T-helper 17 cell (primary cell): ENCODE data around the gene MAP1LC3B2. TPM values are rescaled to one million over a fixed set of nuclear protein-coding genes. Genes with fewer than 3 reads are reported as not detected.

Experiments
- ATAC-seq: fragments of 150-1000 bp; cut with Tn5 transposase; 2 replicates; pipeline ENCODE4 v1.10.0; 2021; ENCODE audit warnings: mild to moderate bottlenecking, moderate library complexity
- DNase-seq, 3 donors: peaks; one replicate each; pipeline versions ENCODE4 v3.0.0 to v3.0.0-alpha.2; 2020 to 2021
- H3K9me3 ChIP-seq: one replicate; pipeline ENCODE4 v1.7.0; 2013; ENCODE audit warnings: low read length, mild to moderate bottlenecking; ENCODE audit not compliant: control insufficient read depth, poor library complexity, severe bottlenecking
- H3K27ac Mint-ChIP-seq: one replicate; pipeline ENCODE4 v1.8.0; 2022; ENCODE audit warnings: mild to moderate bottlenecking, moderate library complexity, mixed read lengths
- H3K27me3 Mint-ChIP-seq: one replicate; pipeline ENCODE4 v1.8.0; 2022; ENCODE audit warnings: mixed read lengths
- H3K36me3 Mint-ChIP-seq: one replicate; pipeline ENCODE4 v1.8.0; 2022; ENCODE audit warnings: low read depth, mixed read lengths
- H3K4me1 Mint-ChIP-seq: one replicate; pipeline ENCODE4 v1.8.0; 2022; ENCODE audit warnings: mild to moderate bottlenecking, mixed read lengths
- H3K4me3 Mint-ChIP-seq: one replicate; pipeline ENCODE4 v1.8.0; 2022; ENCODE audit warnings: mild to moderate bottlenecking, moderate library complexity, mixed read lengths
- total RNA-seq, 4 donors: library from RNA in 2 of 4; stranded (reverse) in 2 of 4; gene quantifications; one replicate each; pipeline ENCODE4 v1.2.3 and lab custom pipeline; 2022 to 2026

MAP1LC3B2 gene
- total RNA-seq, 2 donors from 2014 or later, result 0.89 to 2.7 TPM

- Mint-ChIP-seq H3K4me1 (peaks cover 3% of the 10 kb centered on the region), H3K4me3 (no peak overlapping the region), H3K36me3 (no peaks in the 10 kb centered on the region), H3K27me3 (peaks cover 12% of the 10 kb centered on the region), H3K27ac (no peak overlapping the region)
- DNase-seq (no peak), ATAC-seq (no peak)
- H3K9me3 ChIP-seq, result no peaks in the 10 kb centered on the region
Measured at GRCh38 chr12:116610971-116611541, 51.9 kb downstream of the MAP1LC3B2 start.

- Mint-ChIP-seq H3K27ac (no peak overlapping the region), H3K4me1 (peaks cover 3% of the 10 kb centered on the region), H3K27me3 (peaks cover 9% of the 10 kb centered on the region), H3K4me3 (no peak overlapping the region), H3K36me3 (no peaks in the 10 kb centered on the region)
- ATAC-seq, result no peak
- DNase-seq, result no peak
- H3K9me3 ChIP-seq, result no peaks in the 10 kb centered on the region
Measured at GRCh38 chr12:116612436-116612835, 53.3 kb downstream of the MAP1LC3B2 start.

- H3K9me3 ChIP-seq, result no peaks in the 10 kb centered on the region
- Mint-ChIP-seq H3K27me3 (peaks cover 9% of the 10 kb centered on the region), H3K4me1 (peaks cover 3% of the 10 kb centered on the region), H3K27ac (no peak overlapping the region), H3K4me3 (no peak overlapping the region), H3K36me3 (no peaks in the 10 kb centered on the region)
- no peak for DNase-seq
- no peak for ATAC-seq
Measured at GRCh38 chr12:116613256-116613655, 54.1 kb downstream of the MAP1LC3B2 start.

GRCh38 chr12:116614194-116614915, 55.2 kb downstream of the MAP1LC3B2 start:
- peaks cover 3% of the 10 kb centered on the region for H3K4me1 Mint-ChIP-seq
- no peaks in the 10 kb centered on the region for H3K9me3 ChIP-seq
- no peaks in the 10 kb centered on the region for H3K36me3 Mint-ChIP-seq
- no peak overlapping the region for H3K4me3 Mint-ChIP-seq
- DNase-seq (no peak), ATAC-seq (no peak)
- no peak overlapping the region for H3K27ac Mint-ChIP-seq
- peaks cover 9% of the 10 kb centered on the region for H3K27me3 Mint-ChIP-seq

GRCh38 chr12:116615141-116615861, 56.1 kb downstream of the MAP1LC3B2 start:
- ATAC-seq (no peak), DNase-seq (no peak)
- Mint-ChIP-seq H3K27me3 (peaks cover 11% of the 10 kb centered on the region), H3K27ac (no peak overlapping the region), H3K4me3 (no peak overlapping the region), H3K36me3 (no peaks in the 10 kb centered on the region), H3K4me1 (peaks cover 3% of the 10 kb centered on the region)
- no peaks in the 10 kb centered on the region for H3K9me3 ChIP-seq

- H3K4me3 Mint-ChIP-seq, result no peak overlapping the region
- peaks cover 6% of the 10 kb centered on the region for H3K27me3 Mint-ChIP-seq
- no peaks in the 10 kb centered on the region for H3K4me1 Mint-ChIP-seq
- no peak overlapping the region for H3K27ac Mint-ChIP-seq
- H3K36me3 Mint-ChIP-seq, result no peaks in the 10 kb centered on the region
- H3K9me3 ChIP-seq, result no peaks in the 10 kb centered on the region
- no peak for ATAC-seq
- no peak for DNase-seq
Measured at GRCh38 chr12:116616536-116617248, 57.5 kb downstream of the MAP1LC3B2 start.

GRCh38 chr12:116619246-116619645, 60.1 kb downstream of the MAP1LC3B2 start:
- H3K4me3 Mint-ChIP-seq, result no peak overlapping the region
- no peaks in the 10 kb centered on the region for H3K36me3 Mint-ChIP-seq
- peaks cover 6% of the 10 kb centered on the region for H3K27me3 Mint-ChIP-seq
- H3K27ac Mint-ChIP-seq, result no peak overlapping the region
- DNase-seq, result no peak
- H3K9me3 ChIP-seq, result no peaks in the 10 kb centered on the region
- H3K4me1 Mint-ChIP-seq, result no peaks in the 10 kb centered on the region
- no peak for ATAC-seq

- Mint-ChIP-seq H3K4me1 (no peaks in the 10 kb centered on the region), H3K36me3 (no peaks in the 10 kb centered on the region), H3K27me3 (peaks cover 6% of the 10 kb centered on the region), H3K4me3 (no peak overlapping the region), H3K27ac (no peak overlapping the region)
- ATAC-seq (no peak), DNase-seq (no peak)
- H3K9me3 ChIP-seq, result no peaks in the 10 kb centered on the region
Measured at GRCh38 chr12:116620124-116620491, 60.9 kb downstream of the MAP1LC3B2 start.

- H3K27ac Mint-ChIP-seq, result no peak overlapping the region
- H3K9me3 ChIP-seq, result no peaks in the 10 kb centered on the region
- DNase-seq, result no peak
- H3K27me3 Mint-ChIP-seq, result peaks cover 6% of the 10 kb centered on the region
- no peak overlapping the region for H3K4me3 Mint-ChIP-seq
- no peak for ATAC-seq
- no peaks in the 10 kb centered on the region for H3K4me1 Mint-ChIP-seq
- no peaks in the 10 kb centered on the region for H3K36me3 Mint-ChIP-seq
Measured at GRCh38 chr12:116620492-116621191, 61.5 kb downstream of the MAP1LC3B2 start.

- no peak for ATAC-seq
- no peak overlapping the region for H3K27ac Mint-ChIP-seq
- peaks cover 11% of the 10 kb centered on the region for H3K27me3 Mint-ChIP-seq
- no peak for DNase-seq
- no peak overlapping the region for H3K4me3 Mint-ChIP-seq
- no peaks in the 10 kb centered on the region for H3K4me1 Mint-ChIP-seq
- H3K36me3 Mint-ChIP-seq, result no peaks in the 10 kb centered on the region
- no peaks in the 10 kb centered on the region for H3K9me3 ChIP-seq
Measured at GRCh38 chr12:116621194-116621593, 62.0 kb downstream of the MAP1LC3B2 start.

GRCh38 chr12:116624516-116624915, 65.3 kb downstream of the MAP1LC3B2 start:
- peaks cover 30% of the 10 kb centered on the region for H3K27me3 Mint-ChIP-seq
- no peak overlapping the region for H3K27ac Mint-ChIP-seq
- no peaks in the 10 kb centered on the region for H3K9me3 ChIP-seq
- no peak overlapping the region for H3K4me3 Mint-ChIP-seq
- ATAC-seq (no peak), DNase-seq (no peak)
- H3K36me3 Mint-ChIP-seq, result peaks cover 5% of the 10 kb centered on the region
- no peaks in the 10 kb centered on the region for H3K4me1 Mint-ChIP-seq

- no peak for ATAC-seq
- H3K27ac Mint-ChIP-seq, result no peak overlapping the region
- peaks cover 35% of the 10 kb centered on the region for H3K27me3 Mint-ChIP-seq
Measured at GRCh38 chr12:116626153-116626552, 67.0 kb downstream of the MAP1LC3B2 start.

More at GRCh38 chr12:116626153-116626552, 67.0 kb downstream of the MAP1LC3B2 start:
- no peak for DNase-seq
- H3K4me3 Mint-ChIP-seq, result no peak overlapping the region
- no peaks in the 10 kb centered on the region for H3K9me3 ChIP-seq
- H3K4me1 Mint-ChIP-seq, result no peaks in the 10 kb centered on the region
- H3K36me3 Mint-ChIP-seq, result peaks cover 5% of the 10 kb centered on the region
